ENCODE results near the gene DDX19B.
"Not testable (repeated sequence)": the region's sequence is repeated elsewhere in the genome, so short reads cannot be mapped to it uniquely, and the experiment has no call there.

Gene DDX19B

DNA sequence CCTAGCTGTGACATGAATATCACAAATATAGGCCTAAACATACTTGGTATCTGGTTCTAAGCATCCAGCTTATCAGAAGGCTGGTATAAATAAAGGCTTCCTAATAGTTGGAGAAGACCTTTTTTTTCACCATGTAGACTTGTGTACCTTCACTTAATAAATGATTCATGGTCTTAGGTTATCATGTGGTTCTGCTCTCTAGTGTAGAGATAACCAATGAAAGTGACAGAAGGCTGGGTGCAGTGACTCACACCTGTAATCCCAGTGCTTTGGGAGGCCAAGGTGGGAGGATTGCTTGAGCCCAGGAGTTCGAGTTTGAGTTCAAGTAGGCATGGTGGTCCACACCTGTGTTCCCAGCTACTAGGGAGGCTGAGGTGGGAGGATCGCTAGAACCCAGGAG, 50.8 kb downstream of the DDX19B start:
- DNase-seq (ENCODE audit: low read depth): no peak

DNA sequence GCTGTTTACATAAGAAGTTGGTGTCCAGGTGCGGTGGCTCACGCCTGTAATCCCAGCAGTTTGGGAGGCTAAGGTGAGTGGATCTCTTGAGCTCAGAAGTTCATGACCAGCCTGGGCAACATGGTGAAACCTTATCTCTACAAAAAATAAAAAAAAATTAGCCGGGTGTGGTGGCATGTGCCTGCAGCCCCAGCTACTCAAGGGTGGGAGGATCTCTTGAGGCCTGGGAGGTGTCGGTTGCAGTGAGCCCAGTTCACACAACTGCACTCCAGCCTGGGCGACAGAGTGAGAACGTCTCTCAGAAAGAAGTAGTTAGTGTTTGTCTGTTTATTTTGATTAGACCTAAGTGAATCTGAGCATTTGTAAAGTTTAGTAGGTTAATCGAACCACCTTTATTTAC, 60.6 kb downstream of the DDX19B start:
- no peak for DNase-seq (ENCODE audit: low read depth)

DNA sequence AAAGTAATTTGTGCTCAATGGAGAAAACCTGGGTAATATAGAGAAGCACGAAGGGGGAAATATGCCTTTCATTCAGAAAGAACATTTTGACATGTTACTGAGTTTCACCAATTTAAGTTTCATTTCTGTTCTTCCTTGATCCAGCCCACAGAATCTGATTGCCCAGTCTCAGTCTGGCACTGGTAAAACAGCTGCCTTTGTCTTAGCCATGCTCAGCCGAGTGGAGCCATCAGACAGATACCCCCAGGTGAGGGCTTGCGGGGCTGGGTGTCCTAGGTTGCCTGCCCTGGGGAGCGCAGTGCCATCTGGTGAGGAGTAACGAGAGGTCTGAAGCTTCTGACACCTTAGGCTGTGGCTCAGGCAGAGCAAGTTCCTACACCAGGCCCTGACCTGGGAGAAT, 65.4 kb downstream of the DDX19B start:
- DNase-seq (ENCODE audit: low read depth): no peak

GRCh38 chr16:70370145-70370544, 71.2 kb downstream of the DDX19B start:
- DNase-seq (ENCODE audit: low read depth): not testable (repeated sequence)

DNA sequence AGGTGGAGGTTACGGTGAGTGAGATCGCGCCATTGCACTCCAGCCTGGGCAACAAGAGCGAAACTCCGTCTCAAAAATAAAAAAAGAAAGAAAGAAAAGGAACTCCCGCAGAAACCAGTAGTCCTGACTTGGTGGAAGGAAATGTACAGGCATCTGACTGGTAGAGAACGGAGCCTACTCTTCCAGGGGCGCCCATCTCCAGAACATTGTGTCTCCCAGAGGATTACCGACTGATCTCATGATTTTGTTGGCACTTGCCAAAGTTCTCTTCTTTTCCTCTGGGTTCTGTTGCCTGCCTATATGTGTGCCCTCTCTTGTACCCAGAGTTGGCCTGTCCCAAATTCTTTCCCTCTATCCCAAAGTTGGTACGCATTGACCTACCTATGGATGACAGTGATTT, 71.9 kb downstream of the DDX19B start:
- DNase-seq (ENCODE audit: low read depth): no peak

GRCh38 chr16:70372921-70373728, 74.1 kb downstream of the DDX19B start:
- DNase-seq (ENCODE audit: low read depth): no peak

GRCh38 chr16:70374213-70374612, 75.2 kb downstream of the DDX19B start:
- DNase-seq (ENCODE audit: low read depth): no peak

GRCh38 chr16:70375636-70376611, 76.9 kb downstream of the DDX19B start:
- DNase-seq (ENCODE audit: low read depth): no peak

DNA sequence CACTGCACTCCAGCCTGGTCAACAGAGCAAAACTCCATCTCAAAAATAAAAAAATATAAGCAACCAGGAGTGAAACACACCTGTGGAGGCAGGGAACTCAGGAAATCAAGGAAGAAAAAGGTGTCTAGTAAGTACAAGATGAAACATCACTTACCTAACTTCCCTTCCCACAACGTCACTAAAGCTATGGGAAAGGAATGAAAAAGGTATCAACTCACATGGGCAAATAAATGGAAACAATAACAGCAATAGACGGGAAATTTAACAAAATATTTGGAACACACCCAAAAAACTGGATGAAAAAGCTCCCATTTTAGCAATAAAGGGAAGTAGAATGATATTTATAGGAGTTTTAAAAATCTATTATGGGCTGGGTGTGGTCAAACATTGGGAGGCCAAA, 78.8 kb downstream of the DDX19B start:
- no peak for DNase-seq (ENCODE audit: low read depth)

GRCh38 chr16:70378869-70379493, 80.0 kb downstream of the DDX19B start:
- no peak for DNase-seq (ENCODE audit: low read depth)

DNA sequence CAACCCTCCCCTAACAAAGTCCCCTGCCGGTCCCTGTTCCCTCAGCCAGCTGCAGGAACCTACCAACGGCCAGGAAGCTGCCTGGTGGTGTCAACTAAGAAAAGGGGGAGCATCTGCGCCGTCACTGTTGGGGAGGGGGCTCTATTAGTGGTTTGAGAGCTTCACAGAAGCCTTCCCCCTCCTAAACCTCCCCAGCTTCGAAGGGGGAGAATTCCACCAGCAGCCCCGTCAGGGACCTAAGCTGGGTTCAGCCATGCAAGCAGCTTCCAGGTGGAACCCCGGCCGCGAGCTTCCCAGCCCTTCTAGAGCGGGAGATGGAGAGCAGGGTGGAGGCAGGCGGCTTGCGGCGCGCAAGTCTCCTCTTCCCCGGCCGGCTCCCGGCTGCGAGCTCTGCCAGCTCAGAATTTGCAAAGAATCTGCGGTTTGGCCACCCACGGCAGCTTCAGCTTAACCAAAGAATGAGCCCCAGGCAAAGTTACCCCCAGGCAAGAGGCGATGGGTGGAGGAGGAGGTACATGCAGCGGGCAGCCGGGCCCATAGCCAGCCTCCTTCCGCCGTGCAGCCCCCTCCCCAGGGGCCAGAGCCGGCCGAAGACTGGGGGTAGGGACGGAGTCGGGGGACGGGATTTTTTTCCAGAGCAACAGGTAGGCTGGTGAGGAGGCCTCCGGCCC, 81.4 kb downstream of the DDX19B start:
- DNase-seq (ENCODE audit: low read depth): peak; percentile 44

DNA sequence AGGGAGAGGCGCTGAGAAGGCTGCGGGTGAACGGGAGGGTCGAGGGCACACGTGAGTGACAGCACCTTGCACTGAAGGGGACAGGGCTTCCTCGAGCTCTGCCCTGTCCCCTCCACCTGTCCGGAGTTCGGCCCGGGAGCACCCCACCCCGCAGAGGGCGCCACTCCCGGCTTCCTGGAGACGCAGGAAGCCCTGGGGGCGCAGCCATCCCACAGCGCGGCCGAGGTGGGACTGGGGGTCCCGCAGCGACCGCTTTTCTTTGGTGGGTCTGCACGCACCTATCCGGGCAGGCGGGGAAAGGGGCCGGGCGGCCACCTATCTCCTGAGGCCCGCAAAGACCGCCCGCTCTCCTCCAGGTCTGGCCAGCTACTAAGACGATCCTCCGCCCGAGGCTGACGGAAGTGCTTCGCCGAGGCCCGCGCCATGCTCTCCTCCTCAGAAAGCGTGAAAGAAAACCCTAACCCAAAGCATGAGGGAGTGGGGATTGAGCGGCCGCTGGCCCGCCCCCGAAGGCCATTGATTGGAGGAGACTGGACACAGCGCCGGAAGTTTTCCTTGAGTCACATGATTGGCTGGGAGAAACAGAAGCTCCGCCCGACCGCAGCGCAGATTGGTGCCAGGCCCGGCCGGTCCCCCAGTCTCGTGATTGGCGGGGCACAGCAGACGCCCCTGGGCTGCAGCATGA, 82.1 kb downstream of the DDX19B start:
- DNase-seq (ENCODE audit: low read depth): peak; percentile 92

- DNase-seq (ENCODE audit: low read depth): no peak
Measured at GRCh38 chr16:70381604-70382342, 82.8 kb downstream of the DDX19B start.

- no peak for DNase-seq (ENCODE audit: low read depth)
Measured at GRCh38 chr16:70383421-70383960, 84.5 kb downstream of the DDX19B start.

Measured in stimulated activated CD8-positive, alpha-beta memory T cell treated with anti-CD3 and anti-CD28 coated beads, Interleukin-12 subunit alpha, Interleukin-12 subunit beta, amount 100 ng/mL, for 1 hour (primary cell).